ENCODE data around the gene ARHGAP22.

ARHGAP22 gene

DNA sequence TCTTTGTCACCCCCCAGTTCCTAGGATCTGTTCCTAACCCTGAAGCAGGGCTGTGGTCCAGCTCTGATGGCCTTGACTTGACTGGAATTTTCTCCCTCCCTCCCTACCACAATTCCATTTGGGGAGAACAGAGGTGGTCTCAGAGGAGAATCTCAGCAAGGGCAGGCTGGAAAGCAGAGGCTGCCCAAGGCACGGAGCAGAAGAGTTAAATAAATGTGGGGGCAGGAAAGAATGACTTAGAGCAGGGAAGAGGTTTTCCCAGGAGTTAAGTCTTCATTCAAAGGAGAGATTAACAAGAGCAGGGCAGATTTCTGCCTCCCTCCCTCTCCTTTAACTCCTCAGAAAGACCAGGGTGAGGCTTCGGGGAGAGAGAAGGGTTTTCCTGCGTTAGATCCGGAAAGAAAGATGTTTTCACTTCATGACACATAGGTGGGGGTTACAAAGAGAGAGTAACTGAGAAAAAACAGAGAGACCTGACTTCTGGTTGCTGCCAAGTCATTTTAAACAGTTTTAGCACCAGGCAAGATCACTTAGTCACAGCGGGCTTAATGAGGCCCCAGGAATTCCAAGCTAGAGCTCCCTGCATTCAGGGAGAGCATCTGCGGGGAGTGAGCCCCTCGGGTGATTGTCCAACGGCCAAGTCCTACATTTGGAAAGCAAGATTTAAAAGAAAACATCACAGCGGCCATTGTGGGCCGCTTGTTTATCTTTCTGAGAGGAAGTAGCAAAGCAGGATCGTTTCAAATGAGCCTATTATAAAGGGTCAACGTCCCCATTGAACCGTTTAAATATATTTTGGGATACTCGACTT, 78.7 kb downstream of the ARHGAP22 start:
- DNase-seq: no peak

- DNase-seq: no peak
These were observed 79.8 kb downstream of the ARHGAP22 start for GRCh38 chr10:48525113-48525512.

DNA sequence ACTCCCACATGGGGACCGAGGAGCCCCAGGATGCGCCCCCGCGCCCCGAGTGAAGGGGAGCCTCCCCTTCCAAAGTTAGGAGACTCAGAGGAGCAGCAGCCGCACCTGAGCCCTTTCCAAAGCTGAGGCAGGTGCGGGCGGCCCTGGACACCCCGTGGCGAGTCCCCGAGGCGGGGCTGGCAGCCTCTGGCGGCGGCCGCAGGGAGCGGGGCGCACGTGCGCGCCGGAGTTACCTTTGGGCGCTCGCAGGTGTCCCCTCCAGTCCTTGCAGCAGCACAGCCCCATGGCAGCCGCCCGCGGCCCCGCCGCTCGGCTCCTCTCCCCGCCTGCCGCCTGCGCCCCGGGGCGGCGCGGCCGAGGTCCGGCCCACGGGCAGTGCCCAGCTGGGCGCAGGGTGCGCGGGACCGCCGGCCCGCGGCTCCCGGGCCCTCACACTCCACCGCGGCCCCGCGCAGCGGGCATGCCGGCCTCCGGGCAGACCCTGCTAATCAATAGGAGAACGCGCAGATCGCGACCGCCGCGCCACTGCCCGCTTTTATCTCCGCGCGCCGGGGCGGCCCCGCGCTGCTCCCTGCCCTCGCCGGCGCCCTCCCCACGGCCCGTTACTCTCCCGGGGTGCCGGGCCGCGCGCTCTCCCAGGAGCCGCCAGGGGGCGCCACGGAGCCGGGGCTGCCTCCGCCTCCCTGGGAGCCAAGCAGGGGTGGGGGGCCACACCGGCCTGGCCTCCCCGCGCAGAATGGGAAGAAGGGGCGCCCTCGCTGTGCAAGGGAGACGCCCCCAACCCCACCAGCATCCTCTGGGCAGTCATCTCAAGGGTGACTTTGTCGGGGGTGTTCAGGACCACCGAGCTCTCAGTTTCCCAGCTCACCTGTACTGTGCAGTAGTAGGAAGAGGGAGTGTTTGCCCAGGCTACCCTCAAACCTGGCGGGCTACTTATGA, 80.8 kb downstream of the ARHGAP22 start:
- no peak for DNase-seq

DNA sequence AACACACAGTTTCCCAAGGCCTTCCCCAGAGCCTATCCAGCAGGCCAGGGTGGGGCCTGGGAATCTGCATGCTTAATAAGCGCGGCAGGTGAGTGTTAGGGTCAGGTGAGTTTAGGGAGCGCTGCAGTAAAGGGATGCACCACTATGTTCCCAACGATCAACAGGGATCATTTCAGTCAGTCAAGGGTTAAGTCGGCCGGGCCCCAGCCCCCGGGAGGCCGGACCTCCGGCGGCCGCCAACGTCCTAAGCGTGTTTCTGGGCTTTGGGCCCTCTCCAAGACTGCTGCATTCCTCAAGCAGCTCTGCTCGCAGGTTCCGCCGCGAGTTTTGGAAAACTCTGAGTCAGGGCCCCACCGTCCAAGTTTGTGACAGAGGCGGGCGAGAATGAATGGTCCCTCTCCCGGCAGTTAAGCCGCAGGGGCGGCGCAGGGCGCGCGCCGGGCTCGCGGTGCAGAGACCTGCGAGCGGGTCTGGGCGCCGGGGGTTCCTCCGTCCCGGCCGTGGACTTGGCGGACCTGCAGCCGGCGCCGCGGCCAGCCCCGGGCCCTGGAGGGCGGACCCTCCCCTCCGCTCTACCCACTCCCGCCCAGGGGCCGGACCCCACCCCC, 81.6 kb downstream of the ARHGAP22 start:
- DNase-seq: no peak

- DNase-seq: no peak
These were observed 82.7 kb downstream of the ARHGAP22 start for GRCh38 chr10:48522011-48522765.

DNA sequence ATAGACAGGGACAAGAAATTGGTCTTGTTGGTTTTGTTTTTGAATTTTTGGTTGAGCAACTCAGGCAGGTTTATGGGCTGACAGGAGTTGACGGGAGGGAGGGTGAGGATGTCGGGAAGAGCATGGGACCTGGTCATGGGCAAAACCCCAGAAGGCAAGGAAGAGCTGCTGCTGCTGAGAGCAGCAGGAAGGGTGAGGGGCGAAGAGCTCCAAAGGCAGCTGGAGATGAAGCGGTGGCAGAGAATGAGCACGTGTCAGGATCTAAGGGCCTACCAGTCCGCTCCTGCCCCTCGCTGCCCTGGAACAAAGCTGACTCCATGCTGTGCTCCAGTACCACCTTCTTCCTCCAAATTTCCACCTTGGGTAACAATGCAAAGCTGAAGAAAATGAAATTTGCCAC, 84.3 kb downstream of the ARHGAP22 start:
- DNase-seq: no peak

GRCh38 chr10:48520184-48520506, 84.7 kb downstream of the ARHGAP22 start:
- no peak for DNase-seq

DNA sequence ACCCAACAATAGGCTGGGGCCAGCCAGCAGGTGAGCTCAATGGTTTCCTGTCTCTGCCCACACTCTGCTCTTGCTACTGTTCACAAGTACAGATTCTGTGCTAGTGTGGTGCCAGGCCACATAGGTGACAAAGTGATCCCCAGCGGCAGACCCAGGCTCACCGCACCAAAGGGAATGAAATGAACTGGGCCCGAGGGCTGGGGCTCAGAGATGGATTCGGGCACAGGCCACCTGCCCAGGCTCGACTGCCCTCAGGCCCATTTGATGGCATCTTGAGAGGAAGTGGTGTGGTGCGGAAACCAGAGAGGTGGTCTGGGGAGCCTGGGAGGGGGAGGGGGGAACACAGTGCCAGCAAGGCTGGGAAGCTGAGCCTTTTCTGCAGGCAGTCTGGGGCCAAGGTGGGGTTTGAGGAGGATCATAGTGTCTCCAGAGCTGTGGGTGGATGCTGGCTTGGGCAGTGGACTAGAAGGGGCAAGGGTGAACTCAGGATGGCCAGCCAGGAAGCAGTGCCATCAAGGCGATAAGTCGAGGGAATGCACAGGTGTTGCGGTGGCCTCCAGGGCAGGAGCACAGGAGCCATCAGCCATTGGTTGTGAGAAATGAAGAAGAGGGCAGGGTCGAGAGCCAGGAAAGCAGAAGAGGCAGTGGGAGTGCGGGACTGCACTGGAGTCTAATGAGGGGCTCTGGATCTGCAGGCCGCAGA, 85.2 kb downstream of the ARHGAP22 start:
- DNase-seq: no peak

- no peak for DNase-seq
These were observed 85.9 kb downstream of the ARHGAP22 start for GRCh38 chr10:48518986-48519385.

DNA sequence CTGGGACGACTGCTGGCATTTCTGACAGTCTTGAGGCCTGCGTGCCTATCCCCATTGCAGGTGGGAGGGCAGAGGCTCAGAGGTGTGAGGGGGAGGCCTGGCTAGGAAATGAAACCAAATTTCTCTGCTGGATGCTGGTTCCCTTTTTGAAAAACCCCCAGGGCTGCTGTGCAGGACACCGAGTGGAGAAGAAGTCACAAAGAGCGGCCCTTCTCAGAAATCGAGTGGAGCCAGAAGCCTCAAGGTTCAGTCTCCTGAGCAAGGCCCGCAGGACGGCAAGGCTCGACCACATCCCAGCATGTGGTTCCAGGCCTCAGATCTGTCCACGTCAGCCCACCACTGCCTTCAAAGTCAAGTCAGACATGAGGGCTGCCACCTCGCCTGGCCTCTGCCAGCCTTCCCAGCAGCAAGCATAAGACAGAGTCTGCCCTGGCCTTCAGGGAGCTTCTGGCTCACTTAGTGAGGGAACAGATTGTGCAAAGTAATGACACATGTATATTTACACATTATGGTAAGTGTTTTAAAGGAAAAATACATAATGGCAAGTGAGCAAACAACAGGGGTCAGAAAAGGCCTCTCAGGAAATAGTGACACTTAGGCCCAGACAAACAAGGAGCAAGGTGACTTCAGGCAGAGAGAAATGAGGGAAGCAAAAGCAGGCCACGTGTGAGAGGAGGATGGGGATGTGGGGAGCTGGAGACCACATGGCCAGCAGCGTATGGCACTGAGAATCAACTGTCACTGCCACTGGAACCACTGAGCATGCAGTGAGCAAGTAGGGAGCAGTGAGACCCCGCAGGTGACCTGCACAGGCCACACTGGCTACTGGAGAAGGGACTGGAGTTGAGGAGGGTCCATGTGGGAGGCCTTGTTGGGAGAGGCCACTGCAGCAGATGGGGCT, 86.7 kb downstream of the ARHGAP22 start:
- DNase-seq: no peak

- no peak for DNase-seq
These were observed 87.4 kb downstream of the ARHGAP22 start for GRCh38 chr10:48517482-48517881.

GRCh38 chr10:48516911-48517310, 88.0 kb downstream of the ARHGAP22 start:
- DNase-seq: no peak

DNA sequence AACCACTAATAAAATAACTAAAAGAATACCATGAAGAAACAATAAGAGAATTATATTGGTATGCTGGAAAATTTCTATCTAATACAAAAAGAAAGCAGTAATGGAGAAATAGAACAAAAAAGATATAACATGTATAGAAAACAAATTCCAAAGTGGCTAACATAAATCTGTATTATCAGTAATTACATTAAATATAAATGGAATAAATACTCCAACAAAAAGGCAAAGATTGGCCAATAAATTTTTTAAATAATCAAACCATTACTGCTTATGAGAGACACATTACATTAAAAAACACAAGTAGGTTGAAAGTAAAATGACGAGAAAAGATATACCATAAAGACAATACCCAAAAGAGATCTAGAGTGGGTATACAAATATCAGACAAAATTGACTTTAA, 90.0 kb downstream of the ARHGAP22 start:
- DNase-seq: no peak

DNA sequence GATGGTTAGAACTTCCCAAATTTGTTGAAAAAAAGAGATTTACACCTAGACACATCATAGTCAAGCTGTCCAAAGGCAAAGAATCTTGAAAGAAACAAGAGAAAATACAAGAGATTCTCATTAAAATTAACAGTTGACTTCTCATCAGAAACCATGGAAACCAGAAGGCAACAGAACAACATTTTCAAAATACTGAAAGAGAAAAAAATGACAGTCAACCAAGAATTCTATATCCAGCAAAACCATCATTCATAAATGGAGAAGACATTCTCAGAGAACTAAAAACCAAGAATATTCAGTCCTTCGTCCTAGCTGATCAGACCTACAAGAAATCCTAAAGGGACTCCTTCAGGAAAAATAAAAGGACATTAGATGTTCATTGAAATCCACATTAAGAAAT, 90.6 kb downstream of the ARHGAP22 start:
- no peak for DNase-seq

DNA sequence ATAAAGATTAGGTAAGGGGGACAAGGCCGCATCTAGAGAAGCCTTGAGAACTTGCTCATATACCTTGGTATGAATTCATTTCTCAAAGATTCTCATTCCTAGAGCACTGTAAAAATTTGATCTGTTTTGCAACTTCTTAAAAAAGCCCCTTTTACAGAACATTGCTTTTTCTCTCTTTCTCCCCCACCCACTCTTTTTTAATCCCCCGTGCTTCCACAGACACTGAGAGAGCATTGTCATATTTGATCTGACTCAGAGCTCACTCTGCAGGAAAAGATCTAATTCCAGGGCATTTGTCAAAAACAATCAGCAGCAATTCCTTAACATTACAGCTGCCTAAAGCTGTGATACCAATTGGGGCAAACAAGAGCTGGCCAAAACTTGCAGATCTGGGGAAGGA, 92.0 kb downstream of the ARHGAP22 start:
- no peak for DNase-seq

- DNase-seq: no peak
These were observed 93.0 kb downstream of the ARHGAP22 start for GRCh38 chr10:48511875-48512231.

DNA sequence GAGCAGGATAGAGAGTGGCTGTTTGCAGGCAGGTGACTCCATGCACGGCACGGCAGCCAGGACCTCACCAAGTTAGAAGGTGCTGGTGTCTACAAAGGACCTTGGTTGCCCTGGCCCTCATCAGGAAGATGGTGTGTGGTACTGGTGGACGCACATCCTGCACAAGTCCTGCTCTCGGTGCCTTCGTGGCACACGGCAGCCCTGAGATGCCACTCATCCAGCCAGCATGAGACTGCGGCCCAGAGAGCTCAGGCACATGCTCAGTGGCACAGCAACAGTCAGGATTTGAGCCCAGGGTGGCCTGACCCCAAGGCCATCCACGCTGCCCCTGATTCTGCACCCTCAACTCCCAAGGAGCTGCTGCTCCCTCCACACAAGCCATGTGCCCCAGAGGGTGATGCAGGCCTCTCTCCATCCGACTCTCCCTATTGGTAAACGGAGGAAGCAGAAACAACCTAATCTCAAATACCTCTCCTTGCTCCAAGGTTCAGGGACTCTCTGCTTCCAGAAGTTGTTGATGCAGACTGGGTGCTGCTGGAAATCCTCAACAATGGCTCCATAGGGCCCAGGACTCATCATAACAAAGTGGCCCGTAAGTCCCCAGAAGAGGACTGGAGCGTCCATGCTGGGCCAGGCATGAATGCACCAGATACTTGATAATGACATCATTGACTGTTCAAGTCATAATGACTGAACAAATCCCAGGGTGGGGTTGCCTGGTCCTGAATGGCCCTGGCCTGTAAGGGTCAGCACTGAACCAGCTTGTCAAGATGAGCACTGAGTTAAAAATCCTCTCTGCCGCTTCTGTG, 93.6 kb downstream of the ARHGAP22 start:
- DNase-seq: no peak

DNA sequence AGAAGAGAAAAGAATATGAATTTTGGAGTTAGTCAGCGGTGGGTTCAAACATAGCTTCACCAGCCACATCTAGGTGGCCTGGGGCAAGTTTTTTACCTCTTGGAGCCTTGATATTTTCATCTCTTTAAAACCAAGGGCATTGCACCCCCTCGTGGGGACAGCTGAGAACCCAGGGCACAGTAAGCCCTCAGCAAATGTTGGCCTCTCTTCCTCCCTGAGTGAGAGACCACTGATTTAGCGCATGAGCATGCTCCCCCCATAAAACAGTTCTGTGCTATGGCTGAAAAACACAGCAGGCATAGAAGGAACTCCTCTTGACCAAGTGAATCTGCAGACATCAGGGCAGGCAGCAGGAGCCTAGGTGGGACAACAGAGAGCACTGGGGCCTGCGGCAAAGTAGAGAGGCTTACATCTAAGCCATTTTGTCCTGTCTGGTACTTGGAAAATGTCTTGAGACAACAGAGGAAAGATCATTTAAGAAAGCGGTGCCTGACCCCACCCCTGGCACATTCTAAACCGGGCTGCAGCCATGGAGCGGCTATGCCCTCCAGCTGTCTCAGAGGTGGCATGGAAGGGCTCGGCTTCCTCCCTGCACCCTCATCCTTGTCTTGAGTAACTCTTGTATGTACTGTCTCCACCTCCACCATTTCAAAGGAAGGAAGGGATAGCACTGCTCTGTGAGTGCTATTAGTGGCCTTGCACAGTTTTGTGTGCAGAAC, 94.7 kb downstream of the ARHGAP22 start:
- DNase-seq: no peak

All from activated CD4-positive, alpha-beta T cell treated with anti-CD3 and anti-CD28 coated beads for 4 hours (primary cell).